ENCODE data around the gene HAAO.

The HAAO gene

GRCh38 chr2:42722320-42723190 is 69.8 kb downstream of the HAAO start:
- peak; percentile 96 for TF ChIP-seq SPI1 (IDR thresholded peaks at IDR 0.05; ENCODE audit: low read depth, low read length)
- TF ChIP-seq POLR2AphosphoS5 (IDR thresholded peaks at IDR 0.05; ENCODE audit: low read depth, low read length): no peak
- TF ChIP-seq POU2F2 (IDR thresholded peaks at IDR 0.05; ENCODE audit: low read depth, low read length): peak; percentile 81; the same call in 1 of the 2 replicates
- FAIRE-seq: peak; percentile 72
- DNase-seq (ENCODE audit: insufficient read length, low spot score): peak; percentile 18

GRCh38 chr2:42721898-42722297 is 70.5 kb downstream of the HAAO start:
- DNase-seq (ENCODE audit: insufficient read length, low spot score) (no peak), FAIRE-seq (peak; percentile 43)
- TF ChIP-seq TAF1 (IDR thresholded peaks at IDR 0.05; ENCODE audit: low read depth, low read length) (no peak), SPI1 (IDR thresholded peaks at IDR 0.05; ENCODE audit: low read depth, low read length) (no peak), POLR2A (IDR thresholded peaks at IDR 0.05; ENCODE audit: low read depth, low read length) (no peak), POLR2AphosphoS5 (IDR thresholded peaks at IDR 0.05; ENCODE audit: low read depth, low read length) (no peak), POU2F2 (IDR thresholded peaks at IDR 0.05; ENCODE audit: low read depth, low read length) (no peak), PAX5 (IDR thresholded peaks at IDR 0.05; ENCODE audit: insufficient read depth, low read length, severe bottlenecking) (no peak)

Data from GM12891 (cell line).